NB4 (cell line): ENCODE data around the gene A1CF.

Source experiments
- CTCF ChIP-seq: IDR thresholded peaks from one replicate; pipeline ENCODE4 v1.5.1; 2012; ENCODE audit warnings: low read depth, low read length
- MYC ChIP-seq: IDR thresholded peaks from 2 replicates; pipeline ENCODE4 v1.6.1; 2011; ENCODE audit warnings: low read depth, low read length
- POLR2A ChIP-seq: IDR thresholded peaks from 2 replicates; pipeline ENCODE4 v1.6.1; 2011; ENCODE audit warnings: mild to moderate bottlenecking; ENCODE audit not compliant: insufficient read length; ENCODE audit errors: extremely low read depth

- no peak for TF ChIP-seq CTCF
- TF ChIP-seq POLR2A: no peak
- TF ChIP-seq MYC: no peak
Observed at GRCh38 chr10:50892467-50892866, 7.0 kb upstream of the A1CF start.
